HG03060 (cell line): ENCODE measurements around the gene GTF2H4.
"Not testable (repeated sequence)": the region's sequence is repeated elsewhere in the genome, so short reads cannot be mapped to it uniquely, and the experiment has no call there.

Experiments
- ATAC-seq: cut with Tn5 transposase; IDR thresholded peaks from one replicate; pipeline ENCODE4 v1.9.1; 2021; ENCODE audit warnings: low read depth, moderate number of reproducible peaks; ENCODE audit not compliant: unreplicated experiment

GTF2H4 gene

DNA sequence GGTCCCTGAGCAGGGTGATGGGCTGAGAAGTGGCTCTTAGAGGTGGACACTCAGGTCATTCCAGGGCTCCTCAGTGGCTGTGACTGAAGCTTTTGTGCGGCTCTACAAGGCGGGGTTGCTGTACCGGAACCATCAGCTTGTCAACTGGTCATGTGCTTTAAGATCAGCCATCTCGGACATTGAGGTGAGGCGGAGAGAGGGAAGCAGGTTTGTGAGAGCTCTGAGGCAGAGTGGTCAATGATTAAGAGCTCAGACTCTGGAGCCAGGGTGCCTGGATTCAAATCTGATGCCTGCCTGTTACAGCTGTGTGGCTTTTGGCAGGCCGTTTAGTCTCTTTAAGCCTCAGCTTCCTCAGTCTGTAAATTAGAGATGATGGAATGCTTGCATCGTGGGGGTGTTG lies 9.0 kb downstream of the GTF2H4 start:
- no peak for ATAC-seq

- no peak for ATAC-seq
These were observed 9.5 kb downstream of the GTF2H4 start for GRCh38 chr6:30917487-30917886.

GRCh38 chr6:30918670-30919069 lies 10.7 kb downstream of the GTF2H4 start:
- no peak for ATAC-seq

- ATAC-seq: no peak
These were observed 14.4 kb downstream of the GTF2H4 start for GRCh38 chr6:30922447-30922852.

DNA sequence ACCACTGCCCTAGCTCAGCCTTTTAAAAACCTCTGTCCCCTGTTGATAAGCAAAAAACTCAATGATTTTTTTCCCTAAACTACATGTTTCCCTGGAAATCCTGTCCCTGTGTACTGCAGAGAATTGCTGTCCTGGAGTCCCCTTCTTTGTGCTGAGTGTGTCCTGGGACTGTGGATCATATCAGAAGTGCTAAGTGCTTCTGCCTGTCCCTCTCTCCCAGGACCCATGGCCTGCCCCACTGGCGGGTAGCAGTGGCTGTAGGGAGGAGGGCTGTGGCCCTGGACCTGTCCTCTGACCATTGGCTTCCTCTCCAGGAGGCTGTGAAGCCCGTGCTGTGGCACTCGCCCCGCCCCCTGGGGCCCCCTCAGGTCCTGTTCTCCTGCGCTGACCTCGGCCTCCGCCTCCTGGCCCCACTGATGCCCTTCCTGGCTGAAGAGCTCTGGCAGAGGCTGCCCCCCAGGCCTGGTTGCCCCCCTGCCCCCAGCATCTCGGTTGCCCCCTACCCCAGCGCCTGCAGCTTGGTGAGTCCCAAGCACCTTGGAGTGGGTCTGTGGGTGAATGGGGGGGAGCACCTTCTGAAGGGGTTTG lies 16.1 kb downstream of the GTF2H4 start:
- ATAC-seq: not testable (repeated sequence)

GRCh38 chr6:30926644-30927043 lies 18.6 kb downstream of the GTF2H4 start:
- ATAC-seq: no peak

DNA sequence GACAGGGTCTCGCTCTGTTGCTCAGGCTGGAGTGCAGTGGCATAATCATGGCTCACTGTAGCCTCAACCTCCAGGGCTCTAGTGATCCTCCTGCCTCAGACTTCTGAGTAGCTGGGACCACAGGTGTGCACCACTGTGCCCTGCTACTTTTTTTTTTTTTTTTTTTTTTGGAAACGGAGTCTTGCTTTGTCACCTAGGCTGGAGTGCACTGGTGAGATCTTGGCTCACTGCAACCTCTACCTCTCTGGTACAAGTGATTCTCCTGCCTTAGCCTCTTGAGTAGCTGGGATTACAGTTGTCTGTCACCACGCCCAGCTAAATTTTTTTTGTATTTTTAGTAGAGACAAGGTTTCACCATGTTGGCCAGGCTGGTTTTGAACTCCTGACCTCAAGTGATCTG lies 19.1 kb downstream of the GTF2H4 start:
- ATAC-seq: not testable (repeated sequence)

DNA sequence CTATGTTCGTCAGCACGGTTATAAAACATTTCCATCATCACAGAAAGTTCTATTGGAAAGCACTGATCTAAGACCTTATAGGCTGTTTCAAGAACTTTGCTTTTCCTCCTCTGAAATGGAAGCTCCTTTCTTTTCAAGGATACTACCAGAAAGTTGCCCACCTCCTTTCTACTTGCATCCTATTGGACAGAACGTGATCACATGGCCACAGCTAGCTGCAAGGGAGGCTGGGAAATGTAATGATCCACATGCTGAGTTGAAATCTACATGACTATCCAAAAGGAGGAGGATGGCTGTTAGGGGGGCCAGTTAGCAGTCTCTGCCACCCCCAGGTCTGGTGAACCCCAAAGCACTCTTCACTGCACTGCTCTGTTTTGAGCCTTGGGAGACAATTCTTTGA lies 20.7 kb downstream of the GTF2H4 start:
- no peak for ATAC-seq

DNA sequence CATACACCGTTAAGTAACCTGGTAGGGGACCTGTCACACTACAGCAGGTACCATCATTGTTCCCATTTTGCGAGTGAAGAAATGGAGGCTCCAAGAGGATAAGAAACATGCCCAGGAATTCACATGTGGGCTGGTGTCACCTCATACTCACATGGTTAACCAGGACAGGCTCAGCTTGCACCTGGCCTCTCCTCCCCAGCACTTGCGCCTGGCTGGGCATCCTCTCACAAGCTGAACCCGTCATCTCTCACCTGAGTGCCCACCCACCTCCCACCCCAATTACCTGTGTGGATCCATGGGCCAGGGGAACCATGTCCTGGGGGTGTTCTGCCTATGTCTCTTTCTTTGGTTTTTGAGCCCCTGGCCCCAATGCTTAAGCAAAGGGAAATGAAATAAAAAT lies 22.5 kb downstream of the GTF2H4 start:
- ATAC-seq: no peak

DNA sequence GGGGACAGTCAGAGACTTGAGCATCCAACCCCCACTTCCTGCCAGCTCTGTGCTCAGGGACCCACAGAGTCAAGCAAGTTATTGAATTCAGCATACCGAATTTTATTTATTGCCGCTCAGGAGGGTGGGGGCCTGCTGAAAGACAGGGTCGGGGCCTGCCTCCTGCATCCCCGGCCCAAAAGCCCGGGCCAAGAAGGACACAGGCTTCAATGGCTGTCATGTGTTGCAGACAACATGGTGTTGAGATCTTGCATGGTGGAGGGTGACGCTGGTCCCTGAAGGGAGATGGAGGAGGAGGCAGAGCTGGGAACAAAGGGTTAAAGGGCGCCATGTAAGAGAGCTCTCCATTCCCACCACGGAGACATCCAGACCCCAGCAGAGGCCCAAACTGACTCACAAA lies 23.3 kb downstream of the GTF2H4 start:
- no peak for ATAC-seq

- ATAC-seq: no peak
These were observed 24.1 kb downstream of the GTF2H4 start, which contains the start of gene SFTA2 for GRCh38 chr6:30931969-30932645. Gene SFTA2, minus strand, starts transcription at chr6:30932170. Its CDS starts 74 bp downstream, at chr6:30932096.

DNA sequence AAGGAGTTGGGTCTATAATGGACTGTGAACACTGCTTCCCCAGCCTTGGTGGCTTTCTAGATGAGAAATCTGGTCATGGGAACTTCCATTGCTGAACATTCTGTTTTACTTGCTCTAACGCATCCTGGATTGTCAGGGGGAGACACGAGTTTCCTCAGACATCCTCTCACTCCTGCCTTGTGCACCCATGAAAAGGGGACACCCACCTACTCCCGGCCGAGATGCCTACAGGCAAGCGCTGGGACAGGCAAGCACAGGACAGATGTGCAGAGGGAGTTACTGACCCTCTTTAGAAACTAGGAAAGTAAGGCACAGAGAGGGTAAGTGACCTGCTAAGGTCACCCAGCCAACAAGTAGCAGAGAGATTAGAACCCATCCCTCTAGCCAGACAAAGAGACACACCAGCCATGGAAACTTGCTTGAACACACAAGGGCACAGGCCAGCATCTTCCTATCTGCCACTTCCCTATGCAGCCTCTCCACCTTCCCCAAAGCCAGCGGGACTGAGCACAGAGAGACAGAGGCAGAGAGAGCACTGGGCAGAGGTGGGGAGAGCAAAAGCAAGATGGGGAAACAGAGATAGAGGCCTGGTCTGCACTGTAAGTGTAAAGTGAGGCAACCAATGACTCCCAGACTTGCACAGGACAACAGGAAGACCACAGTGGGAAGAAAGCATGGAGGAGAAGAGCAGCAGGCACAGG lies 24.8 kb downstream of the GTF2H4 start:
- no peak for ATAC-seq

- ATAC-seq: no peak
These were observed 27.0 kb downstream of the GTF2H4 start for GRCh38 chr6:30935018-30935417.

- no peak for ATAC-seq
These were observed 29.3 kb downstream of the GTF2H4 start for GRCh38 chr6:30937265-30937664.

DNA sequence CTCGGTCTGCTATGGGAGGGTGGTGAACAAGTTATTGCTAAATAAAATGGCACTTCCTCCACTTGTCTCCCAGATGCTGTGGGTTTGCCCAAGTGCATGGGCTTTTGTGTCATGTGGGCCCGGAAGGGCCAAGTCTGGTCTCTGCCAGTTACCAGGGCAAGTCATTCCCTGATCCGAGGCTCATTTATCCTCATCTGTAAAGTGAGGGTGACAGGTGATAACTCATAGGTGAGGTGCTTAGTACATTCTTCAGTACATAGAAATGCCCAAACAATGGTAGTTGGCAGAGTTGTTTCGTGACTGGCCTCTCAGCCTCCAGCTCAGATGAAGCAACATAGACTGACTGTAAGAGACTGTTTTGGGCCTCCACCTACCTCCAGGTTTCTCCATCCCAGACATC lies 30.7 kb downstream of the GTF2H4 start:
- no peak for ATAC-seq

GRCh38 chr6:30939473-30939872 lies 31.5 kb downstream of the GTF2H4 start:
- ATAC-seq: no peak

DNA sequence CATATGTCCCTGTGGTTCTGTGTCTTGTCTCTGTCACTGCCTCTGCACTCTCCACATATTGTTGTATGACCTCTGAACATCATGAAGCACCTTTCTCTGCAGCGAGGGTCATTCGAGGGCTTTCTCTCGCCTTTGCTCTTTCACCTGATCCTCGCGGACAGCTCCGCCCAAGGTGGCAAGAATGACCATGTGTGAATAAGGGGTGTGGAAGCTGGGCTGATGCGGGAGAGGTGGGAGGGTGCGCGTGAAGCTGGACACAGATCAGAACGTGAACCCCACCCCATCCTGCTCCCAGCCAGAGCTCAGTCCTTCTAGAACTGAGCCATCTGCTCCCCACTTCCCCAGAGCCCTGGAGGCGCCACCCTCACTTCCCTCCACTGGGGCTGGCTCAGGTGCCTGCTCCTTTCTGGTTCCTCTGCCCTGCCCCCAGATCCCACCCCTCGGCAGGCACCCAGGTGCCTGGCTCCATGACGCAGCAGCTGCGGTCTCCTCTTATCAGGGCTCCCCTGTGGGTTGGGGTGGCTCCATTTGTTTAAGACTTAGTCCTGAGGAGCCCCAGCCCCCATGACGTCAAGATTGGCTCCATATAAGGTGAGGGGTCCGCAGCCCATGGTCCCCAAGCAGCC lies 32.5 kb downstream of the GTF2H4 start, which contains the start of gene MUCL3:
MUCL3 (plus strand) TSS at position 613 of the 626 bp plus-strand sequence. CDS start 27 bp downstream, outside the sequence.
- no peak for ATAC-seq

DNA sequence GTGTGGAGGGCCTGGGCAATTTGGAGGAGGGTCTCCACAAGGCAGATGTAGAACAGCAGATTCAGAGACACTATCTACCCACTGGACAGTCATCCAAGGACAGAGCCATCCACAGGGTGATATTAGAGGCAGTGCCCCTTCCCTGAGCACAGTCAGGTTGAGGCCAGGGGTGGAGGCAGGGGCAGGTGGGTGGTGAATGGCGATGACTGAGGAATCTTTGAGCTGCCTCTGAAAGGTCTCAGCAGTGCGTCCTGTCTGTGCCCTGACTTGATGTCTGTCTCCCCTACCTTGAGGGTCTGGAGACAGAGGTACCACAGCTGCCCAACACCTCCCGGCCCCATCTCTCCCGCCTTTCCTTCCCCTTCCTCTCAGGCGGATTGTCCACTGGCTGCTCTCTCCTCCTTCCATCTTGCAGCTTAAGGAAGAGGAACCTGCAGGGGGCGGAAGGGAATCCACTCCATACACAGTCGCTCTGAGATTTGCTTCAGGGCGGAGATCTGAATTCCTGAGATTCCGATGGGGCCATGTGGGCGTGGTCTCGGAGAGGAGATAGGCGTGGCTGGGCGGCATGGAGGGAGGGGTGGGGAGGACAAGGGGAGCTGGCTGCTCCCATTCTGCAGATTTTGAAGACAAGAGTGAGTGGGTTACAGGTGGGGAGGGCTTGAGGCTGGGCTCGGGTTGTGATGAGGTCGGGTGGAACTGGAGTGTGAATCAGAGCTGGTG lies 34.5 kb downstream of the GTF2H4 start:
- no peak for ATAC-seq

DNA sequence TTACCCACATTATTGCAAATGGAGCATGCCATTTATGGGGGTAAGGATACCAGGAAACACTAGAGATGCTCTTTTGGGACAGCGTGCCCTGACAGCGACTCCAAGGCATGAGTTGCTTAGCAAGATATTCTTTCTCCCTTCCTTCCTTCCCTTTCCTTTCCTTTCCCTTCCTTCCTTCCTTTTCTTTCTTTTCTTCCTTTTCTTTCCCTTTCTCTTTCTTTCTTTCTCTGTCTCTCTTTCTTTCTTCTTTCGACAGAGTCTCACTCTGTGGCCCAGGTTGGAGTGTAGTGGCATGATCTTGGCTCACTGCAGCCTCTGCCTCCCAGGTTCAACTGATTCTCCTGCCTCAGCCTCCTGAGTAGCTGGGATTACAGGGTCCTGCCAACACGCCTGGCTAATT lies 36.0 kb downstream of the GTF2H4 start:
- ATAC-seq: no peak

GRCh38 chr6:30945281-30945680 lies 37.3 kb downstream of the GTF2H4 start:
- ATAC-seq: no peak

GRCh38 chr6:30947231-30947630 lies 39.2 kb downstream of the GTF2H4 start:
- no peak for ATAC-seq
